ACHN (cell line): Measurements from ENCODE around the gene SETBP1.

Experiments
- DNase-seq: peaks from one replicate; pipeline ENCODE4 v3.0.0-alpha.2; 2015
- in situ Hi-C: cut with HindIII; loops from 2 replicates; pipeline ENCODE4 v1.10.0; 2017; ENCODE audit warnings: low sequenced_read_pairs, low pct_ligation_motif_present, low pct_unique_long_range_greater_than_20kb

SETBP1 gene

GRCh38 chr18:44771572-44771955 is 90.9 kb downstream of the SETBP1 start:
- in situ Hi-C loops, result no loop called here

GRCh38 chr18:44771956-44772917 is 91.5 kb downstream of the SETBP1 start:
- DNase-seq, result no peak
- in situ Hi-C loops, result no loop called here

More at GRCh38 chr18:44771572-44771955, 90.9 kb downstream of the SETBP1 start:
- DNase-seq, result no peak

GRCh38 chr18:44773640-44774155 is 93.0 kb downstream of the SETBP1 start:
- DNase-seq, result no peak
- in situ Hi-C loops, result no loop called here

- no peak for DNase-seq
- in situ Hi-C loops, result no loop called here
Observed at GRCh38 chr18:44774191-44774590, 93.5 kb downstream of the SETBP1 start.

GRCh38 chr18:44777457-44778192 is 96.9 kb downstream of the SETBP1 start:
- in situ Hi-C loops, result no loop called here
- no peak for DNase-seq

GRCh38 chr18:44778788-44779187 is 98.1 kb downstream of the SETBP1 start:
- in situ Hi-C loops, result no loop called here
- no peak for DNase-seq

- DNase-seq, result no peak
- in situ Hi-C loops, result no loop called here
Observed at GRCh38 chr18:44779753-44780292, 99.1 kb downstream of the SETBP1 start.

GRCh38 chr18:44781886-44782285 is 101.2 kb downstream of the SETBP1 start:
- in situ Hi-C loops, result no loop called here

GRCh38 chr18:44782617-44783016 is 101.9 kb downstream of the SETBP1 start:
- in situ Hi-C loops, result no loop called here

More at GRCh38 chr18:44781886-44782285, 101.2 kb downstream of the SETBP1 start:
- DNase-seq, result no peak

GRCh38 chr18:44783371-44783770 is 102.7 kb downstream of the SETBP1 start:
- in situ Hi-C loops, result no loop called here
- no peak for DNase-seq

More at GRCh38 chr18:44782617-44783016, 101.9 kb downstream of the SETBP1 start:
- DNase-seq, result no peak

GRCh38 chr18:44786257-44786656 is 105.6 kb downstream of the SETBP1 start:
- in situ Hi-C loops, result no loop called here

GRCh38 chr18:44786688-44787087 is 106.0 kb downstream of the SETBP1 start:
- in situ Hi-C loops, result no loop called here
- no peak for DNase-seq

More at GRCh38 chr18:44786257-44786656, 105.6 kb downstream of the SETBP1 start:
- no peak for DNase-seq

GRCh38 chr18:44788334-44788733 is 107.6 kb downstream of the SETBP1 start:
- DNase-seq, result no peak
- in situ Hi-C loops, result no loop called here

GRCh38 chr18:44789710-44790109 is 109.0 kb downstream of the SETBP1 start:
- no peak for DNase-seq
- in situ Hi-C loops, result no loop called here

- no peak for DNase-seq
- in situ Hi-C loops, result no loop called here
Observed at GRCh38 chr18:44790860-44791259, 110.2 kb downstream of the SETBP1 start.

- DNase-seq, result no peak
- in situ Hi-C loops, result no loop called here
Observed at GRCh38 chr18:44791520-44791919, 110.8 kb downstream of the SETBP1 start.

- in situ Hi-C loops, result no loop called here
- no peak for DNase-seq
Observed at GRCh38 chr18:44792456-44793061, 111.9 kb downstream of the SETBP1 start.

GRCh38 chr18:44793194-44793593 is 112.5 kb downstream of the SETBP1 start:
- no peak for DNase-seq
- in situ Hi-C loops, result no loop called here

- no peak for DNase-seq
- in situ Hi-C loops, result no loop called here
Observed at GRCh38 chr18:44793685-44794084, 113.0 kb downstream of the SETBP1 start.
